HepG2 (cell line): ENCODE data around the gene KLF16. TPM values are rescaled to one million over a fixed set of nuclear protein-coding genes. Genes with fewer than 3 reads are reported as not detected.

Experiments
- AHDC1 ChIP-seq: sonication (generic); formaldehyde crosslinking; IDR thresholded peaks from 2 replicates; pipeline ENCODE4 v1.5.1; 2020; ENCODE audit warnings: mild to moderate bottlenecking, missing genetic modification reagents, borderline replicate concordance
- GABPA ChIP-seq, 2 experiments: IDR thresholded peaks; 2 replicates each; pipeline ENCODE4 v1.6.1; 2011 to 2016; ENCODE audit warnings: low read depth in 2 of 2, low read length in 1 of 2, missing biosample characterization in 1 of 2, missing genetic modification characterization in 1 of 2
- GABPB1 ChIP-seq: IDR thresholded peaks from 2 replicates; pipeline ENCODE4 v1.6.1; 2016; ENCODE audit warnings: mild to moderate bottlenecking, missing genetic modification reagents, moderate library complexity, missing compliant biosample characterization
- GLMP ChIP-seq: sonication (generic); formaldehyde crosslinking; IDR thresholded peaks from 2 replicates; pipeline ENCODE4 v1.9.0; 2021; ENCODE audit warnings: missing genetic modification reagents, mild to moderate bottlenecking, borderline replicate concordance
- KLF16 ChIP-seq, 2 experiments: sonication (generic) in 1 of 2; formaldehyde crosslinking in 1 of 2; IDR thresholded peaks; 2 replicates each; pipeline versions ENCODE4 v1.6.1 to v1.8.0; 2016 to 2023; ENCODE audit warnings: missing genetic modification reagents in 2 of 2, missing compliant biosample characterization in 1 of 2
- MEIS2 ChIP-seq: sonication (generic); formaldehyde crosslinking; IDR thresholded peaks from 2 replicates; pipeline ENCODE4 v1.9.0; 2021; ENCODE audit warnings: mild to moderate bottlenecking, missing genetic modification reagents
- PHF21A ChIP-seq: sonication (generic); formaldehyde crosslinking; IDR thresholded peaks from 2 replicates; pipeline ENCODE4 v1.5.0; 2020; ENCODE audit warnings: mild to moderate bottlenecking, missing genetic modification reagents
- PRDM10 ChIP-seq: sonication (generic); formaldehyde crosslinking; IDR thresholded peaks from 2 replicates; pipeline ENCODE4 v1.4.0; 2020; ENCODE audit warnings: low read depth, missing genetic modification reagents
- RBM39 ChIP-seq: fragments of 200-400 bp; formaldehyde crosslinking; IDR thresholded peaks from one replicate; pipeline ENCODE4 v1.6.1; 2018; ENCODE audit warnings: antibody characterized with exemption, mild to moderate bottlenecking, low read depth, low read length; ENCODE audit not compliant: poor library complexity, severe bottlenecking
- SAP130 ChIP-seq: IDR thresholded peaks from 2 replicates; pipeline ENCODE4 v1.6.1; 2016; ENCODE audit warnings: low read depth
- TOPORS ChIP-seq: sonication (generic); formaldehyde crosslinking; IDR thresholded peaks from 2 replicates; pipeline ENCODE4 v1.8.0; 2023; ENCODE audit warnings: mild to moderate bottlenecking, missing genetic modification reagents
- ZNF720 ChIP-seq: sonication (generic); formaldehyde crosslinking; IDR thresholded peaks from 2 replicates; pipeline ENCODE4 v1.4.0; 2020; ENCODE audit warnings: missing genetic modification reagents
- polyA plus RNA-seq, 8 experiments: library from polyadenylated mRNA; depleted of rRNA in 3 of 8; stranded (reverse) in 7 of 8; unstranded in 1 of 8; fragments of >200 nt; fragmentation: Illumina TruSeq in 4 of 8; extraction: Trizol in 4 of 8; gene quantifications; 2 replicates each; pipeline versions ENCODE4 v1.2.1 to v1.2.3, GENCODE V29; 2011 to 2016; ENCODE audit warnings: low read depth in 4 of 8, missing spikeins in 1 of 8, mixed read lengths in 1 of 8; ENCODE audit not compliant: insufficient read depth in 1 of 8
- total RNA-seq, 5 experiments: library from RNA; depleted of rRNA; stranded (reverse); fragments of >200 nt; fragmentation: Illumina TruSeq; extraction: Trizol; gene quantifications; 2 replicates each; pipeline ENCODE4 v1.2.3, GENCODE V29; 2016; ENCODE audit warnings: low read depth in 1 of 5

The KLF16 gene
- total and polyA plus RNA-seq, 2 of the 13 experiments (the other 11 are each of a cell fraction or from before 2014, with no cell fraction given): 3.5 to 6.7 TPM

- TF ChIP-seq PRDM10 (CRISPR knock-in tag) (no peak), GABPB1 (peak; percentile 76), SAP130 (CRISPR knock-in tag) (peak; percentile 93), AHDC1 (CRISPR knock-in tag) (no peak), MEIS2 (CRISPR knock-in tag) (no peak), GABPA (IDR thresholded peaks at IDR 0.05; ENCODE audit: low read depth, low read length) (peak; percentile 21; the same call in 1 of the 2 replicates), GABPA (CRISPR knock-in tag; IDR thresholded peaks at IDR 0.05; ENCODE audit: low read depth) (peak; percentile 44; the same call in 1 of the 2 replicates), PHF21A (CRISPR knock-in tag) (peak; percentile 46), KLF16 (CRISPR knock-in tag; IDR thresholded peaks at IDR 0.05) (peak in 1 of 2 experiments; percentile 21; a peak in 1 of 4 replicates), TOPORS (CRISPR knock-in tag) (no peak; the same call in 1 of the 2 replicates), ZNF720 (CRISPR knock-in tag) (no peak), GLMP (no peak), RBM39 (no peak)
These were observed 480 bp upstream of the KLF16 start (continued) for GRCh38 chr19:1863638-1864479.
